ENCODE results near the gene RAB17.

The RAB17 gene

DNA sequence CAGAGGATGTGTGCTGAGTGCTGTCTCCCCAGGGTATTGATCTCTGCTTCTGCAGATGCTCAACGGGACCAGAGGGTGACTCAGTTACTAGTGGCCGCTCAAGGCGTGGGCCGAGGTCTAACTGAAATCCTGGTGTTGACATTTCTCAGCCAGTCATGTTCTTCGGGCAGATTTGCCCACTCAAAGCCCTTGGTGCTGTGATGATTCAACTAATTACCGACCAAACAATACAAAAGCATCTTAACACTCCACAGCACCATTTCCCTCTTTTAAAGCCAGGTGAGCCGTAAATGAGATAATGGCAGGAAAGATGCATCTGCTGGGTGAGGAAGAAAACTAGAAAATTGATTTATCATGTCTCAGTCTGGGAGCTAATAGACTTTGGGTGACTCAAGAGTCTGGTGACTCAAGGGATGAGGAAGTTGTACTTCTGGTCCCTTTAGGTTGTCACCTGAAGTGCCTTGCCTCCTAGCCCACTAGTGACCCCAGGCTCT is 56.8 kb downstream of the RAB17 start:
- no peak for DNase-seq

DNA sequence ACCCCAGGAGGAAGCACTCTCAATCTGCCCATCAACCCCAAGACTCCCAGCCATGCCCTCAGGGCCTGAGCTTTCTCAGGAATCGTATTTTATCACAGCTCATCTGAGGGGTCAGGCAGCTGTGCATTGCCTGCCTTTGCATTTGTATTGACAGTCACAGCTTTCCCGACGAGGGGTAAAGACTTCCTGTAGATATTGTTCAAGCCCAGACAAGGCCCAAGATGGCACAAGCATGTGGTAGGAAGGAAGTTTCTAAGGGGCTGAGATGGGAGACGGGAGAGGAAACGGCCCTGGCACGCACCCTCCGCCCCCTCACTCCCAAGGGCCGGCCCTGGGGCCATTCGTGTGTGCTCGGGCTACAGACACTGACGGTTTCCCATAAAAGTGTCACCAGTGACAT is 58.4 kb downstream of the RAB17 start:
- no peak for DNase-seq

DNA sequence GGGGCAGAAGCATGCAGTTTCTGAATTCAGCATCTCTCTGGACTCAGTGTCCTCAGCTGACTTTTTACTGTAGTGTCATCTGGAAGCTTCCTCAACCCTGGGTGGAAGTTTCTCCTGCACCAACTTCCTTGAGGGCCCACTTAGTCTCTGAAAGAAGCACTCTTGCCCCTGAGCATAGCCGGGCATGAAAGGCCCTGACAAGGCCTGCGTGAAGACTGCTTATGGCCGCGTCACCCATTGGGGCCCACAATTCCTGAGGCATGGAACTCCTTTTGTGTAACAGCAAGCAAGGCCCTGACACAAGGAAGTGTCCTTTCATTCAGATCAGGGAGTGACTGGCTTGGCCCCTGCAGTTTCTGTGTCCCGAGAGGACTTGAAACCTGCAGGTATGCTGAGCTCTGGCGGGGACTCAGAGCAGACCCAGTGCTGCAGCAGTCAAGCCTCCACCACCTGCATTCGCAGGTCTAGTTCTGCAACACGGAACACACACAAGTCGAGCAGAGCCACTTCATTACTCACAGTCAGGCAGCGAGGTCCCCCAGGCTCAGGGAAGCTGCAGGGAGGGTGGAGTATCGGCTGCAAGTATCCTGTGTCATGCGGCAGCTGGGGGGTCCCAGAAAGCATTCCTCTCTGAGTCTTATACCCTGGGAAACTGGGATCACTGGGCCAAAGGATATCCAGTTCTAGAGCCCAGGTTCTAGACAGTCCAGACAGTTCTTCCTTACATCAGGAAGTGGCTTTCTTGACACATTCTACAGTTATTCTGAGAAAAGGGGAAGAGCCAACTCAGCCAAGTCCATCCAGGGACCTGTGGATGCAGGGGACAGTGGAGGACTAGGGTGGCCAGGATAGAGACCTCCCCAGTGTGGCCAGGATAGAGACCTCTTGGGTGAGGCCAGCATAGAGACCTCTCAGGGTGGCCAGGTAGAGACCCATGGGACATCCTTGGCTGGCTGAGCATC is 59.8 kb downstream of the RAB17 start:
- DNase-seq, result no peak

DNA sequence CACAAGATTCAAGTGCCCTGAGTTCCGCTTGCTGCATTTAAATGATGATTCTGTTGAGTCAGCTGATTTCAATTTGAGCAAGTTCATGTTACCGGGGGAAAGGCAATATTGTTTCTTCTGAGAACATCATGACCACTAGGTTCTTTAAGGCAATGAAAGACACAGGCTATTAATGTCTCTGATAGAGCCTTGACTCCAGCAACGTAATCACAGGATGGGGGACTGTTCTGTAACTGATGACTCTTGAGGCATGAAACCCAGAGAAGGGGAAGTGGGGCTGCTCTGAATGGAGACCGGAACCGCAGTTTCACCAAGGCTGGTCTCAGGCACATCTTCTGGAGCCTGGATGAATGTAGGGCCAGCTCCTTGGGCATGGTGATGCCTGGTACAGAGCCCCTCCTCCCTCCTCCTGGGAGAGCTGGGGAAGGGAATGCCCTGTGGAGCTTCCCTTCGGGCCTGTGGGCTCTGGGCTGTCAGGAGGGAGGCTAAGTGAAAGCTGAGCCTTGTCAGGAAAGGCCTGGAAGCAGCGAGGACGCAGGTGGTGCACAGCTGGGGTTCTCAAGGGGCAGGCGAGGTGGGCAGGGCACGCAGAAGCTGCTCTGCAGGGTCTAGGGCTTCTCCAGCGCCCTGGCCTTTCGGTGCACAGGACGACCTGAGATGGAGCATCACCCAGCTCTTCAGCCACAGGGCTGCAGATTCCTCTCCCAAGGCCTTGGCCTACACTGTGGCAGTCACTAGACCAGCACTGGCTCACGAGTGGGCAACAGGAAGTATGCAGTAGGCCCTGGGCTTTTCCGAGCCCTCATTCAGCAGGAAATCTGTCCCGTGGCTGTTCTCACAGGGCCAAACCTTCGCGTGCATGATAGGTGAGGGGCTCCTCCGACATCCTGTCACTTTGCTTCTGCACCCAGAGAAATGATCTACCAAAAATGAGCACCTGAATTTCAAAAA is 60.8 kb downstream of the RAB17 start:
- DNase-seq, result no peak

DNA sequence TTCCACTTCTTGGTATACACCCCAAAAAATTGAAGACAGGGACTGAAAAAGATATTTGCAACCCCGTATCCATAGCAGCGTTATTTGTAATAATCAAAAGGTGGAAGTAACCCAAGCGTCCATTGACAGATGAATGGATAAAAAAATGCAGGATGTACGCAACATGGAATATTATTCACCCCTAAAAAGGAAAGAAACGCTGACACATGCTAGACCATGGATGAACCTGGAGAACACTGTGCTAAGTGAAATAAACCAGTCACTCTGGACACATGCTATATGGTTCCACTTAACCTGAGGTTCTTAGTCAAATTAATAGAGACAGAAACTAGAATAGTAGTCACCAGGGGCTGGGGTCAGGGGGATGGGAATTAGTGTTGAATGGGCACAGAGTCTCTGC is 62.8 kb downstream of the RAB17 start:
- DNase-seq, result no peak

DNA sequence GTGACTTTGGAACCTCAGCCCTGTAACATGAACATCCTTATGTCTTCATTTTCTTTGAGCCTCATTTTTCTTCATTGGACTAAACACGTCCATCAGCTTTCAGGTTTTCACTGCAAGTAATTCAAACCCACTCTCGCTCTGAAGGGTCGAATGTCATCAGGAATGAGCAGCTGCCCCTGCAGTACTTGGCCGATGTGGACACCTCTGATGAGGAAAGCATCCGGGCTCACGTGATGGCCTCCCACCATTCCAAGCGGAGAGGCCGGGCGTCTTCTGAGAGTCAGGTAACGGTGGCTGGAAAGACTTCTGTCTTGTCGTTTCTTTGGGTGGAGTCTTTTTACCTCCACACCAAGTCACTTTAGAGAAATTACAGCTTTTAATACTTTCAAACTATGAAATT is 63.3 kb downstream of the RAB17 start:
- DNase-seq, result no peak

DNA sequence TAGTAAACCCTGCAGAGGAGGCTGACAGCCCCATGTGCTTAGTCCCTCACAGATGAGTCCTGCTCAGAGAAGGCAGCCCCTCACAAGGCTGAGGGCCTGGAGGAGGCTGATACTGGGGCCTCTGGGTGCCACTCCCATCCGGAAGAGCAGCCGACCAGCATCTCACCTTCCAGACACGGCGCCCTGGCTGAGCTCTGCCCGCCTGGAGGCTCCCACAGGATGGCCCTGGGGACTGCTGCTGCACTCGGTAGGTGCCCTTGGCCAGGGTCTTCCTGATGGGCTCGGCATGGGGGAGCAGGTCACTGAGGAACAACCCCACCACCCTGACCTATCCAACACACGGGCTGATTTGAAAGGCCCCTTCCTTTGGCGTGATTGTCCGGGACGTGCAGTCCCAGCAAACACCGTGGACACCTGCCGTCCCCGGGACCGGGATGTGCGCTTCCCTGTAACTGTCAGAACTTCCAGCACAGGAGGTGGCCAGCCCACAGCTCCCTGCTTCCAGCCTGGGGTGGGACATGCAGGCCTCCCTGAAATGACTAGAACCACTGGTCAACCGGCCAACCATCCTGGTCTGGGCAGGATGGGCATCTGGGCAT is 64.9 kb downstream of the RAB17 start:
- no peak for DNase-seq

DNA sequence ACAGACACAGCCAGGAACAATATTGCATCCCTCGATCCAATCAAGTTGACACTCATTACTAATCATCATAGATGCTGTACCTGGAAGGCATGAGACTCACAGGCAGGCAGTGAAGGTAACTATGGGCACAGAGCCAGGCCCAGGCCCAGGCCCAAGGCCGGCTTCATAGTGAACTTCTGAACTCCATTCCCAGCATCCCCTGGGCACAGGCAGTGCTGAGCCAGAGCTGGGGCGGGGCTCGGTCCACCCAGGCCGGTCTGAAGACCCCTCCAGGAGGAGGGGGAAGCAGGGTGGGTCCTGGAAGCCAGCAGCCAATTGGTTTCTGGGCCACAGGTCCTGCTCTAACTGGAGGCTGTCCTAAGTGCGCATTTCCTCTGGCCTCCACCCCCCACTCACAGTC is 65.9 kb downstream of the RAB17 start:
- no peak for DNase-seq
